HEK293 (cell line): Measurements from ENCODE around the gene DAPK2.

Source experiments
- ZBTB44 ChIP-seq: fragments of 450-650 bp; IDR thresholded peaks from 2 replicates; pipeline ENCODE4 v1.5.1; 2018; ENCODE audit warnings: missing biosample characterization, mild to moderate bottlenecking, missing genetic modification characterization
- ZNF10 ChIP-seq: fragments of 450-650 bp; formaldehyde crosslinking; IDR thresholded peaks from 2 replicates; pipeline ENCODE4 v1.5.1; 2017; ENCODE audit warnings: missing biosample characterization, missing genetic modification characterization
- ZNF341 ChIP-seq: fragments of 450-650 bp; formaldehyde crosslinking; IDR thresholded peaks from 2 replicates; pipeline ENCODE4; 2016; ENCODE audit warnings: low read depth, missing biosample characterization, missing genetic modification characterization
- ZNF48 ChIP-seq: fragments of 450-650 bp; formaldehyde crosslinking; IDR thresholded peaks from 2 replicates; pipeline ENCODE4 v1.5.1; 2016; ENCODE audit warnings: missing biosample characterization, missing genetic modification characterization
- TF ChIP-seq, protein P1 (sequence below): fragments of 450-650 bp; formaldehyde crosslinking; IDR thresholded peaks from 2 replicates; pipeline ENCODE4 v1.5.1; 2016; ENCODE audit warnings: missing biosample characterization, missing genetic modification characterization

DNA sequence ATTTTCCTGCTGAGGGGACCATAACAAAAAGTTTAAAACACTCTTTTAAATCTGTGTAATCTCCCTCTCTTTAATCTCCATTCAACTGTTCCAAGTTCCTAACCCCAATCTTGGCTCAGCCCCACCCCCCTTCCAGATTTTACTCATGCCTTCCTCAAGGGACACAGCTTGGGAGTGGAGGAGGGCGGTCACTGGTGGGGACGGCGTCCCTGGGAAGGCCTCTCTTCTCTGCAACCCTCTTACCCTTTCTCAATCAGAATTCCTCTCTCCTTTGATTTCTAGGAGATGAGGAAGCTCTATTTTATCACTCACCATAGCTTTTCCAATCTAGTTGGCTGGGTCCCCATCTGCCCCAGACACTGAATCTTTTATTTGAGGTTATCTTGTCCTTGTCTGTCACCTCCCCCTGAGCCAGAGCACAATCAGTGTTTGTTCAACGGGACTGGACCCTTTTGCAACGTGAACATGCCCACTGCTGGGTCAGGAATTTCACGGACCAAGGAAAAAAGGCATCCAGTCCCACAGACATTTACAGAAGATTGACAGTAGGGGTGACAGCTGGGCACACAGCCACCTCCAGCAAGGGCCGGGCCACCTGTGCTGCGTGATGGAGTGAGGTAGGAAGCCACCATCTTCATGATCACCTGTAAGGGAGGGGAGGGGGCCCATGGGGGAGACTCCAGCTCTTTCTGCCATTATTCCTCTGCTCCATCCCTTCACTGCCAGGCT, 128.5 kb downstream of the DAPK2 start:
- TF ChIP-seq ZBTB44 (tag by site-specific recombination) (no peak), ZNF48 (no peak), ZNF341 (tag by site-specific recombination) (no peak), ZNF10 (tag by site-specific recombination) (no peak)
- TF ChIP-seq, protein P1, sequence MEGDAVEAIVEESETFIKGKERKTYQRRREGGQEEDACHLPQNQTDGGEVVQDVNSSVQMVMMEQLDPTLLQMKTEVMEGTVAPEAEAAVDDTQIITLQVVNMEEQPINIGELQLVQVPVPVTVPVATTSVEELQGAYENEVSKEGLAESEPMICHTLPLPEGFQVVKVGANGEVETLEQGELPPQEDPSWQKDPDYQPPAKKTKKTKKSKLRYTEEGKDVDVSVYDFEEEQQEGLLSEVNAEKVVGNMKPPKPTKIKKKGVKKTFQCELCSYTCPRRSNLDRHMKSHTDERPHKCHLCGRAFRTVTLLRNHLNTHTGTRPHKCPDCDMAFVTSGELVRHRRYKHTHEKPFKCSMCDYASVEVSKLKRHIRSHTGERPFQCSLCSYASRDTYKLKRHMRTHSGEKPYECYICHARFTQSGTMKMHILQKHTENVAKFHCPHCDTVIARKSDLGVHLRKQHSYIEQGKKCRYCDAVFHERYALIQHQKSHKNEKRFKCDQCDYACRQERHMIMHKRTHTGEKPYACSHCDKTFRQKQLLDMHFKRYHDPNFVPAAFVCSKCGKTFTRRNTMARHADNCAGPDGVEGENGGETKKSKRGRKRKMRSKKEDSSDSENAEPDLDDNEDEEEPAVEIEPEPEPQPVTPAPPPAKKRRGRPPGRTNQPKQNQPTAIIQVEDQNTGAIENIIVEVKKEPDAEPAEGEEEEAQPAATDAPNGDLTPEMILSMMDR (tag by site-specific recombination): no peak
